Smooth muscle cell (in vitro differentiated cells): ENCODE data around the gene TMEM62. TPM values are rescaled to one million over a fixed set of nuclear protein-coding genes. Genes with fewer than 3 reads are reported as not detected.
"Not testable (repeated sequence)": the region's sequence is repeated elsewhere in the genome, so short reads cannot be mapped to it uniquely, and the experiment has no call there.

Experiments used
- DNase-seq: peaks from one replicate; lab custom pipeline; 2025; ENCODE audit not compliant: unreplicated experiment; lab: John Stamatoyannopoulos, UW
- H2AFZ ChIP-seq: fragments of 200-600 bp; sonication (generic); 2 replicates; pipeline ENCODE4 v1.6.0; 2016; ENCODE audit warnings: antibody characterized with exemption, low read depth, mild to moderate bottlenecking
- H3F3A ChIP-seq: fragments of 200-600 bp; sonication (generic); 2 replicates; pipeline ENCODE4 v1.6.0; 2017; ENCODE audit warnings: antibody characterized with exemption, low read depth
- H3K27ac ChIP-seq: fragments of 200-600 bp; sonication (generic); 2 replicates; pipeline ENCODE4 v1.5.1; 2016; ENCODE audit warnings: low read depth, mild to moderate bottlenecking
- H3K27me3 ChIP-seq: fragments of 200-600 bp; sonication (generic); 2 replicates; pipeline ENCODE4 v1.6.1; 2016; ENCODE audit warnings: low read depth, mild to moderate bottlenecking
- H3K36me3 ChIP-seq: fragments of 200-600 bp; sonication (generic); 2 replicates; pipeline ENCODE4 v1.5.1; 2016; ENCODE audit warnings: low read depth
- H3K4me1 ChIP-seq: fragments of 200-600 bp; sonication (generic); 2 replicates; pipeline ENCODE4 v1.5.1; 2016; ENCODE audit warnings: low read depth
- H3K4me2 ChIP-seq: fragments of 200-600 bp; sonication (generic); 2 replicates; pipeline ENCODE4 v1.6.0; 2016; ENCODE audit warnings: mild to moderate bottlenecking
- H3K4me3 ChIP-seq: fragments of 200-600 bp; sonication (generic); 2 replicates; pipeline ENCODE4 v1.5.1; 2016; ENCODE audit warnings: mild to moderate bottlenecking
- H3K79me2 ChIP-seq: fragments of 200-600 bp; sonication (generic); 2 replicates; pipeline ENCODE4 v1.6.0; 2016; ENCODE audit warnings: low read depth, mild to moderate bottlenecking
- H3K9ac ChIP-seq: fragments of 200-600 bp; sonication (generic); 2 replicates; pipeline ENCODE4 v1.6.0; 2016; ENCODE audit warnings: low read depth
- H3K9me3 ChIP-seq: fragments of 200-600 bp; sonication (generic); replicated peaks from 2 replicates; pipeline ENCODE4 v1.5.1; 2016; ENCODE audit warnings: low read depth
- H4K20me1 ChIP-seq: fragments of 200-600 bp; sonication (generic); 2 replicates; pipeline ENCODE4 v1.6.0; 2016; ENCODE audit warnings: low read depth
- CTCF ChIP-seq: fragments of 200-600 bp; sonication (generic); IDR thresholded peaks from 2 replicates; pipeline ENCODE4 v1.5.1; 2017; ENCODE audit warnings: borderline replicate concordance, mild to moderate bottlenecking, antibody characterized with exemption; ENCODE audit not compliant: insufficient read depth, poor library complexity, severe bottlenecking
- WGBS: methylation state at CpG from one replicate; pipeline ENCODE4 v1.1.7; 2016; ENCODE audit warnings: low lambda C conversion rate; 5-methylcytosine and 5-hydroxymethylcytosine counted together
- polyA plus RNA-seq: library from polyadenylated mRNA; unstranded; fragments of >200 nt; fragmentation: Nextera tagmentation; extraction: Ambion mirVana; gene quantifications from 2 replicates; pipeline ENCODE4 v1.2.1, GENCODE V29; 2016
- total RNA-seq: library from RNA; depleted of rRNA; stranded (reverse); fragments of >200 nt; gene quantifications from 2 replicates; pipeline ENCODE4 v1.2.3, GENCODE V29; 2014

TMEM62 gene
- total and polyA plus RNA-seq, 2 experiments from 2014 or later: 3.1 to 12.0 TPM

DNA sequence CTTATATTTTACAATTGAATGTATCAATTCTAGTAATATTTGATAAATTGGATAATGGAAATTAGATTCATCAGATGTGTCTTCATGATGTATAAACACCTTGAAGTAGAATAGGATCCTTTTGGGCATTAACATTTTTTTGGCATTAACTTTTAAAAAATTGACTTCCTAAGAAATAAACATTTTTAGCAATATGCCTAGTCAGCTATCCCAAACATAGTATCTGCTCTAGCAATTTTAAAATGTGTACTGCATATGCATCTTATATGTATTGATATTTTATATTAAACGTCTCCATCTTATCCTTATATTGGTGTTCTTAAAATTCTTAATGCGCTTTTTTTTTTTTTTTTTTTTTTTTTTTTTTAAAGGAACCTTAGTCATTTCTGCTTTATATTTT is 60.3 kb downstream of the TMEM62 start:
- no peaks in the 10 kb centered on the region for H3F3A ChIP-seq
- no peak overlapping the region for H2AFZ ChIP-seq
- H3K4me2 ChIP-seq: no peak overlapping the region
- H3K9ac ChIP-seq: no peak overlapping the region
- H3K4me3 ChIP-seq: no peak overlapping the region
- peaks cover 6% of the 10 kb centered on the region for H3K36me3 ChIP-seq
- H4K20me1 ChIP-seq: no peaks in the 10 kb centered on the region
- no peaks in the 10 kb centered on the region for H3K27me3 ChIP-seq
- H3K9me3 ChIP-seq: no peaks in the 10 kb centered on the region
- no peaks in the 10 kb centered on the region for H3K79me2 ChIP-seq
- no peak for DNase-seq
- 100% methylated on average over 2 of the region's 2 CpGs for WGBS
- no peaks in the 10 kb centered on the region for H3K4me1 ChIP-seq
- no peak for TF ChIP-seq CTCF
- no peak overlapping the region for H3K27ac ChIP-seq

GRCh38 chr15:43194795-43195194 is 61.4 kb downstream of the TMEM62 start:
- Histone ChIP-seq H2AFZ (no peak overlapping the region), H3K27ac (no peak overlapping the region), H3K79me2 (no peaks in the 10 kb centered on the region), H3K36me3 (peaks cover 6% of the 10 kb centered on the region), H4K20me1 (no peaks in the 10 kb centered on the region), H3K4me2 (no peak overlapping the region), H3K9ac (no peak overlapping the region), H3K4me3 (no peak overlapping the region), H3F3A (no peaks in the 10 kb centered on the region), H3K27me3 (no peaks in the 10 kb centered on the region), H3K4me1 (no peaks in the 10 kb centered on the region), H3K9me3 (no peaks in the 10 kb centered on the region)
- no peak for TF ChIP-seq CTCF
- DNase-seq: no peak
- WGBS: 98% methylated on average over 2 of the region's 2 CpGs

GRCh38 chr15:43196760-43197548 is 63.6 kb downstream of the TMEM62 start:
- Histone ChIP-seq H3K4me2 (no peak overlapping the region), H3K4me3 (no peak overlapping the region), H3K27me3 (no peaks in the 10 kb centered on the region), H3F3A (no peaks in the 10 kb centered on the region), H3K36me3 (peaks cover 3% of the 10 kb centered on the region), H4K20me1 (no peaks in the 10 kb centered on the region), H3K79me2 (no peaks in the 10 kb centered on the region), H3K27ac (no peak overlapping the region), H3K4me1 (no peaks in the 10 kb centered on the region), H3K9me3 (no peaks in the 10 kb centered on the region), H3K9ac (no peak overlapping the region), H2AFZ (no peak overlapping the region)
- 96% methylated on average over 10 of the region's 10 CpGs for WGBS
- no peak for DNase-seq
- no peak for TF ChIP-seq CTCF

- not testable (repeated sequence) for H3K27me3 ChIP-seq, H3K36me3 ChIP-seq, H3F3A ChIP-seq, H3K27ac ChIP-seq, H3K9ac ChIP-seq, H2AFZ ChIP-seq, H3K4me1 ChIP-seq, H4K20me1 ChIP-seq, H3K4me3 ChIP-seq, H3K79me2 ChIP-seq, H3K9me3 ChIP-seq, H3K4me2 ChIP-seq, DNase-seq
- WGBS: 95% methylated on average over 3 of the region's 3 CpGs
These were observed 64.4 kb downstream of the TMEM62 start for GRCh38 chr15:43197773-43198172.

- not testable (repeated sequence) for H2AFZ ChIP-seq, H4K20me1 ChIP-seq, DNase-seq, H3K9me3 ChIP-seq, H3K4me1 ChIP-seq, H3K9ac ChIP-seq, H3K79me2 ChIP-seq, H3K4me3 ChIP-seq, H3K27ac ChIP-seq, H3K4me2 ChIP-seq, H3F3A ChIP-seq, H3K36me3 ChIP-seq
- WGBS: 97% methylated on average over 4 of the region's 4 CpGs
- peaks cover 11% of the 10 kb centered on the region for H3K27me3 ChIP-seq
These were observed 65.2 kb downstream of the TMEM62 start for GRCh38 chr15:43198556-43198955.
